HCT116 (cell line): ENCODE data around the gene ANKRD37. TPM values are rescaled to one million over a fixed set of nuclear protein-coding genes. Genes with fewer than 3 reads are reported as not detected.

Experiments used
- ATAC-seq: fragments of 200-7000 bp; cut with Tn5 transposase; 2 replicates; pipeline ENCODE4 v1.9.1; 2020; ENCODE audit warnings: mild to moderate bottlenecking, moderate library complexity
- BruUV-seq: library from RNA; stranded (reverse); fragments of 400-500 nt; replicated peaks from 2 replicates; lab custom pipeline; 2021; lab: Mats Ljungman, UMichigan
- CTCF ChIA-PET: fragments of 300-600 bp; sonication (Branson Sonifier 250); formaldehyde crosslinking; loops from one replicate; lab custom pipeline; 2021; ENCODE audit warnings: antibody characterized with exemption; lab: Charles Lee
- POLR2A ChIA-PET: fragments of 300-600, 350-600 bp; sonication (Branson Sonifier 250); formaldehyde crosslinking; loops from one replicate; lab custom pipeline; 2021; ENCODE audit warnings: antibody characterized with exemption; lab: Charles Lee
- RAD21 ChIA-PET, 2 experiments: fragments of 300-600 bp; sonication (Branson Sonifier 250); formaldehyde crosslinking; loops; one replicate each; lab custom pipeline; 2023; ENCODE audit warnings: low total read pairs in 2 of 2; ENCODE audit not compliant: uncharacterized antibody in 2 of 2, unreplicated experiment in 2 of 2, low non-redundant PET in 1 of 2; lab: Charles Lee
- DNase-seq: peaks from one replicate; pipeline ENCODE4 v3.0.0-alpha.2; 2010; ENCODE audit warnings: low read depth, low spot score
- H2AFZ ChIP-seq: fragments of 200-600 bp; shearing (Covaris generic), sonication (generic); 2 replicates; pipeline ENCODE4 v1.6.1; 2017; ENCODE audit warnings: low read depth, mixed run types, mixed read lengths, antibody characterized with exemption, low read length; ENCODE audit not compliant: poor library complexity, severe bottlenecking
- H3K27ac ChIP-seq: 2 replicates; pipeline ENCODE4 v1.5.1; 2012; ENCODE audit warnings: low read depth, low read length
- H3K27me3 ChIP-seq: fragments of 200-600 bp; sonication (generic); 2 replicates; pipeline ENCODE4 v1.6.1; 2016; ENCODE audit warnings: mixed run types, low read length, mixed read lengths; ENCODE audit not compliant: insufficient read depth
- H3K36me3 ChIP-seq, 2 experiments: fragments of 200-500 bp in 1 of 2; fragments of 200-600 bp in 1 of 2; sonication (Bioruptor generic) in 1 of 2; sonication (generic) in 1 of 2; 2 replicates each; pipeline versions ENCODE4 v1.5.1 to v1.6.1; 2014 to 2016; ENCODE audit warnings: low read length in 2 of 2, inconsistent platforms in 1 of 2, mixed read lengths in 1 of 2, mixed run types in 1 of 2; ENCODE audit not compliant: insufficient read depth in 2 of 2, control insufficient read depth in 1 of 2
- H3K4me1 ChIP-seq, 2 experiments: fragments of 200-600 bp in 1 of 2; sonication (generic) in 1 of 2; 2 replicates each; pipeline versions ENCODE4 v1.5.1 to v1.6.1; 2012 to 2017; ENCODE audit warnings: low read length in 2 of 2, inconsistent platforms in 1 of 2, mild to moderate bottlenecking in 1 of 2, mixed read lengths in 1 of 2, mixed run types in 1 of 2, moderate library complexity in 1 of 2; ENCODE audit not compliant: insufficient read depth in 2 of 2, control insufficient read depth in 1 of 2
- H3K4me2 ChIP-seq: fragments of 200-600 bp; sonication (generic); 2 replicates; pipeline ENCODE4 v1.6.1; 2017; ENCODE audit warnings: mixed run types, low read length, mixed read lengths
- H3K4me3 ChIP-seq, 2 experiments: fragments of 200-600 bp in 1 of 2; sonication (generic) in 1 of 2; replicated peaks in 1 of 2; 2 replicates each; pipeline ENCODE4 v1.5.1; 2011 to 2016; ENCODE audit warnings: low read length in 2 of 2, control low read depth in 1 of 2, low read depth in 1 of 2, mild to moderate bottlenecking in 1 of 2, mixed read lengths in 1 of 2, mixed run types in 1 of 2
- H3K79me2 ChIP-seq: fragments of 200-600 bp; sonication (generic); 2 replicates; pipeline ENCODE4 v1.6.1; 2017; ENCODE audit warnings: mild to moderate bottlenecking, mixed run types, low read length, moderate library complexity, mixed read lengths; ENCODE audit not compliant: insufficient read depth
- H3K9ac ChIP-seq: fragments of 200-600 bp; sonication (generic); 2 replicates; pipeline ENCODE4 v1.6.1; 2016; ENCODE audit warnings: low read length, mixed read lengths
- H3K9me2 ChIP-seq: fragments of 200-600 bp; sonication (generic), shearing (Covaris generic); 2 replicates; pipeline ENCODE4 v1.6.1; 2017; ENCODE audit warnings: mixed run types, mild to moderate bottlenecking, moderate library complexity; ENCODE audit not compliant: insufficient read depth
- H3K9me3 ChIP-seq, 2 experiments: fragments of 200-500 bp in 1 of 2; fragments of 200-600 bp in 1 of 2; sonication (Bioruptor generic) in 1 of 2; sonication (generic) in 1 of 2; 2 replicates each; pipeline ENCODE4 v1.6.1; 2014 to 2017; ENCODE audit warnings: low read length in 2 of 2, mixed read lengths in 2 of 2, inconsistent platforms in 1 of 2, low read depth in 1 of 2, mild to moderate bottlenecking in 1 of 2, mixed run types in 1 of 2, moderate library complexity in 1 of 2; ENCODE audit not compliant: control insufficient read depth in 1 of 2, insufficient read depth in 1 of 2
- H4K20me1 ChIP-seq: fragments of 200-600 bp; sonication (generic), shearing (Covaris generic); 2 replicates; pipeline ENCODE4 v1.6.1; 2017; ENCODE audit warnings: mixed run types, mild to moderate bottlenecking, moderate library complexity; ENCODE audit not compliant: insufficient read depth
- ATF3 ChIP-seq: IDR thresholded peaks from 2 replicates; pipeline ENCODE4 v1.6.1; 2012
- CBX3 ChIP-seq: IDR thresholded peaks from 2 replicates; pipeline ENCODE4 v1.6.1; 2012; ENCODE audit warnings: low read depth
- CEBPB ChIP-seq: IDR thresholded peaks from 2 replicates; pipeline ENCODE4 v1.6.1; 2012; ENCODE audit warnings: low read depth
- CTCF ChIP-seq, 3 experiments: fragments of 200-600 bp in 1 of 3; sonication (generic) in 1 of 3; IDR thresholded peaks in 2 of 3; conservative IDR thresholded peaks in 1 of 3; 2 replicates each; pipeline ENCODE4 v1.5.1; 2012 to 2017; ENCODE audit warnings: low read depth in 2 of 3, low read length in 2 of 3, antibody characterized with exemption in 1 of 3, borderline replicate concordance in 1 of 3, control low read depth in 1 of 3, mild to moderate bottlenecking in 1 of 3, mixed read lengths in 1 of 3, mixed run types in 1 of 3, moderate library complexity in 1 of 3; ENCODE audit not compliant: insufficient read depth in 1 of 3
- EGR1 ChIP-seq: IDR thresholded peaks from 2 replicates; pipeline ENCODE4 v1.6.1; 2012; ENCODE audit warnings: low read depth
- ELF1 ChIP-seq: IDR thresholded peaks from 2 replicates; pipeline ENCODE4 v1.6.1; 2012; ENCODE audit warnings: low read depth, borderline replicate concordance
- EZH2 ChIP-seq: fragments of 200-600 bp; sonication (generic); IDR thresholded peaks from 2 replicates; pipeline ENCODE4 v1.6.1; 2017; ENCODE audit warnings: antibody characterized with exemption, mixed run types
- EZH2phosphoT487 ChIP-seq: fragments of 200-600 bp; IDR thresholded peaks from 2 replicates; pipeline ENCODE4 v1.6.1; 2018; ENCODE audit warnings: antibody characterized with exemption, borderline replicate concordance
- FOSL1 ChIP-seq: IDR thresholded peaks from 2 replicates; pipeline ENCODE4 v1.6.1; 2012; ENCODE audit warnings: low read depth
- POLR2A ChIP-seq: IDR thresholded peaks from 2 replicates; pipeline ENCODE4 v1.7.0; 2011; ENCODE audit warnings: borderline replicate concordance; ENCODE audit not compliant: insufficient read depth, insufficient read length; ENCODE audit errors: extremely low read depth
- SP1 ChIP-seq: IDR thresholded peaks from 2 replicates; pipeline ENCODE4 v1.6.1; 2012; ENCODE audit warnings: low read depth
- SRF ChIP-seq: IDR thresholded peaks from 2 replicates; pipeline ENCODE4 v1.6.1; 2012; ENCODE audit warnings: low read depth
- intact Hi-C: fragments of 100-400 bp; cut with micrococcal nuclease; formaldehyde crosslinking; loops from 2 replicates; pipeline ENCODE4 v1.10.0; 2022
- total RNA-seq: library from RNA; stranded (reverse); gene quantifications from one replicate; pipeline ENCODE4 v1.2.1, GENCODE V29; 2021; ENCODE audit not compliant: unreplicated experiment

ANKRD37 gene
- total RNA-seq, 1 experiment from 2014 or later = 29.9 TPM

- no TSS peak for BruUV-seq
- H3K9me3 ChIP-seq = no peaks in the 10 kb centered on the region
- TF ChIP-seq POLR2A (no peak), CBX3 (no peak), FOSL1 (no peak), EZH2 (no peak), EZH2phosphoT487 (no peak), SP1 (no peak), CTCF (IDR thresholded peaks at IDR 0.05 in 2 of 3, conservative IDR thresholded peaks at IDR 0.05 in 1 of 3; ENCODE audit: borderline replicate concordance in 1 of 3, insufficient read depth in 1 of 3, low read depth in 2 of 3, low read length in 2 of 3) (no peak), SRF (no peak), CEBPB (no peak), ELF1 (no peak), ATF3 (no peak), EGR1 (no peak)
- no peak overlapping the region for H3K9ac ChIP-seq
- RAD21 ChIA-PET = interaction anchor here in 1 of 2 experiments (0.7 kb wide), 1 partner anchor 194 kb away, joined by 3 read pairs; no protein-coding TSS in a partner anchor
- no peaks in the 10 kb centered on the region for H4K20me1 ChIP-seq
- H3K79me2 ChIP-seq = peaks cover 9% of the 10 kb centered on the region; the same call in 1 of the 2 replicates
- intact Hi-C loops = no loop called here
- peak overlapping the region; percentile 89; the same call in 1 of the 2 replicates for H3K4me2 ChIP-seq
- no peaks in the 10 kb centered on the region for H3K9me2 ChIP-seq
- ATAC-seq (no peak), DNase-seq (no peak)
- POLR2A ChIA-PET = no interaction called here
- no peaks in the 10 kb centered on the region for H3K36me3 ChIP-seq
- no peak overlapping the region for H3K27ac ChIP-seq
- CTCF ChIA-PET = no interaction called here
- peaks cover 3 to 16% of the 10 kb centered on the region in 2 experiments; a peak in 3 of 4 replicates for H3K4me1 ChIP-seq
- H2AFZ ChIP-seq = no peak overlapping the region
- H3K27me3 ChIP-seq = no peaks in the 10 kb centered on the region
- H3K4me3 ChIP-seq = peak overlapping the region in 1 of 2 experiments; percentile 95; a peak in 1 of 4 replicates
Measured at GRCh38 chr4:185426960-185427688, 30.5 kb downstream of the ANKRD37 start.
